Keratinocyte (primary cell): Measurements from ENCODE around the gene PANK1.

Experiments used
- EZH2 ChIP-seq: IDR thresholded peaks from one replicate; pipeline ENCODE4 v1.6.1; 2012; ENCODE audit warnings: inconsistent platforms, mild to moderate bottlenecking, low read length, moderate library complexity
- TF ChIP-seq, protein P1 (sequence below), 3 experiments: IDR thresholded peaks in 1 of 3; conservative IDR thresholded peaks in 1 of 3; optimal IDR thresholded peaks in 1 of 3; 2 replicates in 2 of 3; 3 replicates in 1 of 3; pipeline versions ENCODE3 to v1.5.1; 2011; ENCODE audit warnings: low read length in 3 of 3, mild to moderate bottlenecking in 3 of 3, moderate library complexity in 2 of 3, control low read depth in 1 of 3, inconsistent platforms in 1 of 3; ENCODE audit not compliant: insufficient read depth in 2 of 3; ENCODE audit errors: extremely low read depth in 1 of 3

DNA sequence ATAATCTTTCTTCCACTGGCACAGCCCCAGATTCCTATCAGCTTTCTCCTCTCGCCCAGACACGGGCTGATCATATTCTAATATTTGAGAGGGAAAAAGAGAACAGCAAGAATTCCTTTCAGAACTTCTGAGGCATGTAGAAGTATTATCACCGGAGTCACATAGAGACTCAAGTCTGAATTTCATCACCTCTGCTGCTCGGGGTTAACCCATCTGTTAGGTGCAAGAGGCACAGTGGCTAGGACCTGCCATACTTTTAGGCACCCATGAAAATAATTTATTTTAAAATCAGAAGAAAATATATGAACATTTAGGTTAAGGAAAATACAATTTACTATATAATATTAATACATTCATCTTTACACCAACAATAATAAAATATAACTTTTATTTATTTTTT lies 21.0 kb downstream of the PANK1 start:
- TF ChIP-seq, protein P1, sequence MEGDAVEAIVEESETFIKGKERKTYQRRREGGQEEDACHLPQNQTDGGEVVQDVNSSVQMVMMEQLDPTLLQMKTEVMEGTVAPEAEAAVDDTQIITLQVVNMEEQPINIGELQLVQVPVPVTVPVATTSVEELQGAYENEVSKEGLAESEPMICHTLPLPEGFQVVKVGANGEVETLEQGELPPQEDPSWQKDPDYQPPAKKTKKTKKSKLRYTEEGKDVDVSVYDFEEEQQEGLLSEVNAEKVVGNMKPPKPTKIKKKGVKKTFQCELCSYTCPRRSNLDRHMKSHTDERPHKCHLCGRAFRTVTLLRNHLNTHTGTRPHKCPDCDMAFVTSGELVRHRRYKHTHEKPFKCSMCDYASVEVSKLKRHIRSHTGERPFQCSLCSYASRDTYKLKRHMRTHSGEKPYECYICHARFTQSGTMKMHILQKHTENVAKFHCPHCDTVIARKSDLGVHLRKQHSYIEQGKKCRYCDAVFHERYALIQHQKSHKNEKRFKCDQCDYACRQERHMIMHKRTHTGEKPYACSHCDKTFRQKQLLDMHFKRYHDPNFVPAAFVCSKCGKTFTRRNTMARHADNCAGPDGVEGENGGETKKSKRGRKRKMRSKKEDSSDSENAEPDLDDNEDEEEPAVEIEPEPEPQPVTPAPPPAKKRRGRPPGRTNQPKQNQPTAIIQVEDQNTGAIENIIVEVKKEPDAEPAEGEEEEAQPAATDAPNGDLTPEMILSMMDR (optimal IDR thresholded peaks at IDR 0.05 in 1 of 3, IDR thresholded peaks at IDR 0.05 in 1 of 3, conservative IDR thresholded peaks at IDR 0.05 in 1 of 3; ENCODE audit: extremely low read depth in 1 of 3, insufficient read depth in 2 of 3, low read length in 3 of 3): no peak
- no peak for TF ChIP-seq EZH2
